Keratinocyte (primary cell): ENCODE results near the gene MOG. TPM values are rescaled to one million over a fixed set of nuclear protein-coding genes. Genes with fewer than 3 reads are reported as not detected.

ENCODE experiments used
- DNase-seq: peaks from one replicate; pipeline ENCODE4 v3.0.0-alpha.2; 2011; ENCODE audit warnings: low read depth, missing footprints, low spot score
- FAIRE-seq: peaks from 2 replicates; lab custom pipeline; 2011; peaks lifted over from hg19 to GRCh38; lab: Jason Lieb, UNC
- H2AFZ ChIP-seq: 2 replicates; pipeline ENCODE4 v1.6.0; 2012; ENCODE audit warnings: low read length, control low read depth, inconsistent platforms; ENCODE audit not compliant: control insufficient read depth
- H3K27ac ChIP-seq: 2 replicates; pipeline ENCODE4 v1.5.1; 2011; ENCODE audit warnings: low read length; ENCODE audit not compliant: control insufficient read depth, insufficient read depth
- H3K27me3 ChIP-seq: 3 replicates; pipeline ENCODE4 v1.6.0; 2011; ENCODE audit warnings: low read length; ENCODE audit not compliant: control insufficient read depth, insufficient read depth; ENCODE audit errors: extremely low read depth
- H3K36me3 ChIP-seq, 2 experiments: 2 replicates in 1 of 2; 3 replicates in 1 of 2; pipeline ENCODE4 v1.5.1; 2011; ENCODE audit warnings: low read length in 2 of 2, mild to moderate bottlenecking in 1 of 2; ENCODE audit not compliant: control insufficient read depth in 2 of 2, insufficient read depth in 2 of 2; ENCODE audit errors: extremely low read depth in 1 of 2
- H3K4me1 ChIP-seq: 3 replicates; pipeline ENCODE4 v1.5.1; 2011; ENCODE audit warnings: low read length; ENCODE audit not compliant: control insufficient read depth, insufficient read depth; ENCODE audit errors: extremely low read depth
- H3K4me2 ChIP-seq: 3 replicates; pipeline ENCODE4 v1.6.0; 2011; ENCODE audit warnings: low read depth, low read length; ENCODE audit not compliant: control insufficient read depth, insufficient read depth; ENCODE audit errors: extremely low read depth
- H3K4me3 ChIP-seq, 3 experiments: fragments of 200-600 bp in 1 of 3; sonication (generic) in 1 of 3; 2 replicates in 2 of 3; 3 replicates in 1 of 3; pipeline ENCODE4 v1.5.1; 2011 to 2016; ENCODE audit warnings: low read length in 3 of 3, mild to moderate bottlenecking in 3 of 3, control low read depth in 2 of 3, inconsistent platforms in 1 of 3, low read depth in 1 of 3, mixed read lengths in 1 of 3, mixed run types in 1 of 3, moderate library complexity in 1 of 3; ENCODE audit not compliant: control insufficient read depth in 2 of 3, insufficient read depth in 2 of 3; ENCODE audit errors: extremely low read depth in 1 of 3
- H3K79me2 ChIP-seq: 2 replicates; pipeline ENCODE4 v1.6.0; 2012; ENCODE audit warnings: low read length; ENCODE audit not compliant: control insufficient read depth, insufficient read depth
- H3K9ac ChIP-seq: 3 replicates; pipeline ENCODE4 v1.6.0; 2011; ENCODE audit warnings: low read length; ENCODE audit not compliant: control insufficient read depth, insufficient read depth; ENCODE audit errors: extremely low read depth
- H3K9me1 ChIP-seq: 3 replicates; pipeline ENCODE4 v1.6.0; 2011; ENCODE audit warnings: low read length; ENCODE audit not compliant: control insufficient read depth, insufficient read depth; ENCODE audit errors: extremely low read depth
- H3K9me3 ChIP-seq: 2 replicates; pipeline ENCODE4 v1.5.1; 2012; ENCODE audit warnings: low read depth, low read length; ENCODE audit not compliant: control insufficient read depth
- H4K20me1 ChIP-seq: 3 replicates; pipeline ENCODE4 v1.6.0; 2011; ENCODE audit warnings: low read length; ENCODE audit not compliant: control insufficient read depth, insufficient read depth; ENCODE audit errors: extremely low read depth
- CTCF ChIP-seq, 3 experiments: IDR thresholded peaks in 1 of 3; conservative IDR thresholded peaks in 1 of 3; optimal IDR thresholded peaks in 1 of 3; 2 replicates in 2 of 3; 3 replicates in 1 of 3; pipeline versions ENCODE3 to v1.5.1; 2011; ENCODE audit warnings: low read length in 3 of 3, mild to moderate bottlenecking in 3 of 3, moderate library complexity in 2 of 3, control low read depth in 1 of 3, inconsistent platforms in 1 of 3; ENCODE audit not compliant: insufficient read depth in 2 of 3; ENCODE audit errors: extremely low read depth in 1 of 3
- EZH2 ChIP-seq: IDR thresholded peaks from one replicate; pipeline ENCODE4 v1.6.1; 2012; ENCODE audit warnings: inconsistent platforms, mild to moderate bottlenecking, low read length, moderate library complexity
- dilution Hi-C: fragments of 300-500 bp; cut with MboI; formaldehyde crosslinking; loops from one replicate; pipeline ENCODE4 v1.7.0; 2020; ENCODE audit warnings: low sequenced_read_pairs; ENCODE audit not compliant: extremely low pct_ligation_motif_present
- polyA plus RNA-seq, 5 experiments: library from polyadenylated mRNA; depleted of rRNA in 3 of 5; stranded (reverse) in 3 of 5; stranded (forward) in 1 of 5; unstranded in 1 of 5; fragments of >200 nt; gene quantifications; 1 replicate in 1 of 5; 2 replicates in 3 of 5; 3 replicates in 1 of 5; pipeline versions ENCODE4 v1.2.1 to v1.2.3, GENCODE V29; 2011 to 2012; ENCODE audit warnings: missing spikeins in 2 of 5, low read depth in 1 of 5, low replicate concordance in 1 of 5
- small RNA-seq, 3 experiments: library from RNA; depleted of rRNA; stranded (forward); fragments of <200 nt; gene quantifications; one replicate each; pipeline ENCODE3, GENCODE V24; 2012; ENCODE audit warnings: low read depth in 3 of 3, low replicate concordance in 1 of 3; ENCODE audit not compliant: insufficient read length in 3 of 3

Gene MOG
- polyA plus RNA-seq, 1 donor (not counting 4 experiments of a cell fraction or from before 2014, with no cell fraction given): not detected

GRCh38 chr6:29720863-29721262, 64.0 kb downstream of the MOG start:
- Histone ChIP-seq H3K4me1 (peaks cover 8% of the 10 kb centered on the region), H3K9ac (no peak overlapping the region), H3K4me2 (no peak overlapping the region), H3K9me3 (no peaks in the 10 kb centered on the region), H3K79me2 (peaks cover 6% of the 10 kb centered on the region), H3K9me1 (no peaks in the 10 kb centered on the region), H4K20me1 (no peaks in the 10 kb centered on the region), H3K27ac (no peak overlapping the region), H2AFZ (no peak overlapping the region), H3K27me3 (no peaks in the 10 kb centered on the region), H3K4me3 (no peak overlapping the region), H3K36me3 (peaks cover 3 to 8% of the 10 kb centered on the region in 2 experiments)
- DNase-seq: no peak
- dilution Hi-C loops: no loop called here
- FAIRE-seq: no peak
- peak in 1 of 3 experiments; percentile 54 for TF ChIP-seq CTCF (optimal IDR thresholded peaks at IDR 0.05 in 1 of 3, IDR thresholded peaks at IDR 0.05 in 1 of 3, conservative IDR thresholded peaks at IDR 0.05 in 1 of 3; ENCODE audit: extremely low read depth in 1 of 3, insufficient read depth in 2 of 3, low read length in 3 of 3)
- no peak for TF ChIP-seq EZH2

Small RNA genes within 50 kb of the gene (small RNA-seq; reads per million reads assigned to genes)
- gene SUMO2P1: 0 reads per million in 3 experiments

Other genes with a start within 250 kb of the MOG start
- not detected in 3 replicates for gene OR12D1, start 242.2 kb upstream of the MOG start, polyA plus RNA-seq
- gene OR10C1, start 217.8 kb upstream of the MOG start, polyA plus RNA-seq: not detected in 3 replicates
- gene OR11A1, start 200.0 kb upstream of the MOG start, polyA plus RNA-seq: not detected in 3 replicates
- gene OR2H1, start 199.9 kb upstream of the MOG start, polyA plus RNA-seq: not detected in 3 replicates
- not detected in 3 replicates for gene MAS1L, start 169.1 kb upstream of the MOG start, polyA plus RNA-seq
- not detected in 3 replicates for gene UBD, start 97.4 kb upstream of the MOG start, polyA plus RNA-seq
- gene OR2H2, start 72.0 kb upstream of the MOG start, polyA plus RNA-seq: not detected in 3 replicates
- 10.4 to 18.9 TPM (median 18.9 TPM) in 3 replicates for gene GABBR1, start 23.9 kb upstream of the MOG start, polyA plus RNA-seq
- 17.4 to 26.3 TPM (median 22.5 TPM) in 3 replicates for gene ZFP57, start 24.1 kb downstream of the MOG start, polyA plus RNA-seq
- 36.2 to 66.6 TPM (median 46.0 TPM) in 3 replicates for gene HLA-F, start 66.3 kb downstream of the MOG start, polyA plus RNA-seq
- 0.84 to 1.9 TPM (median 0.89 TPM) in 3 replicates for gene HLA-G, start 170.7 kb downstream of the MOG start, polyA plus RNA-seq